PC-3 (cell line): Measurements from ENCODE around the gene COMMD8. TPM values are rescaled to one million over a fixed set of nuclear protein-coding genes. Genes with fewer than 3 reads are reported as not detected.
A peak's percentile ranks its signal among the peaks of the same experiment; 100 is the strongest.

Experiments
- ATAC-seq: fragments of 200-7000 bp; cut with Tn5 transposase; 2 replicates; pipeline ENCODE4 v1.9.1; 2020; ENCODE audit warnings: mild to moderate bottlenecking, moderate library complexity
- BruUV-seq: library from RNA; stranded (reverse); fragments of 400-500 nt; replicated peaks from 2 replicates; lab custom pipeline; 2021; lab: Mats Ljungman, UMichigan
- CTCF ChIA-PET: fragments of 300-600 bp; sonication (Branson Sonifier 250); formaldehyde crosslinking; loops from one replicate; lab custom pipeline; 2022; ENCODE audit warnings: antibody characterized with exemption; lab: Charles Lee
- POLR2A ChIA-PET: fragments of 300-600 bp; sonication (Branson Sonifier 250); formaldehyde crosslinking; loops from one replicate; lab custom pipeline; 2022; ENCODE audit warnings: antibody characterized with exemption; ENCODE audit not compliant: unreplicated experiment; lab: Charles Lee
- DNase-seq: peaks from one replicate; pipeline ENCODE4 v3.0.0-alpha.2; 2015
- H2AFZ ChIP-seq: fragments of 300-600 bp; sonication (generic); 2 replicates; pipeline ENCODE4 v1.6.0; 2016; ENCODE audit warnings: antibody characterized with exemption, low read length
- H3F3A ChIP-seq: fragments of 300-600 bp; sonication (generic); one replicate; pipeline ENCODE4 v1.6.0; 2017; ENCODE audit warnings: antibody characterized with exemption, low read length, control low read depth, mild to moderate bottlenecking; ENCODE audit not compliant: unreplicated experiment
- H3K27ac ChIP-seq: fragments of 300-600 bp; sonication (generic); 2 replicates; pipeline ENCODE4 v1.5.1; 2016; ENCODE audit warnings: mild to moderate bottlenecking, low read length
- H3K27me3 ChIP-seq: fragments of 300-600 bp; sonication (generic); 2 replicates; pipeline ENCODE4 v1.6.1; 2016; ENCODE audit warnings: low read length, mixed read lengths
- H3K36me3 ChIP-seq: fragments of 300-600 bp; sonication (generic); 2 replicates; pipeline ENCODE4 v1.6.1; 2016; ENCODE audit warnings: low read depth, mixed run types, low read length, mixed read lengths
- H3K4me1 ChIP-seq: fragments of 300-600 bp; sonication (generic); 2 replicates; pipeline ENCODE4 v1.5.1; 2016; ENCODE audit warnings: low read length; ENCODE audit not compliant: insufficient read depth
- H3K4me2 ChIP-seq: fragments of 300-600 bp; sonication (generic); 2 replicates; pipeline ENCODE4 v1.6.0; 2016; ENCODE audit warnings: low read length
- H3K4me3 ChIP-seq: fragments of 300-600 bp; sonication (generic); 2 replicates; pipeline ENCODE4 v1.5.1; 2016; ENCODE audit warnings: mild to moderate bottlenecking, low read length, mixed read lengths
- H3K79me2 ChIP-seq: fragments of 300-600 bp; sonication (generic); 2 replicates; pipeline ENCODE4 v1.6.1; 2017; ENCODE audit warnings: low read length, mixed read lengths
- H3K9ac ChIP-seq: fragments of 300-600 bp; sonication (generic); 2 replicates; pipeline ENCODE4 v1.6.0; 2016; ENCODE audit warnings: mild to moderate bottlenecking, low read length
- H3K9me2 ChIP-seq: fragments of 300-600 bp; sonication (generic); replicated peaks from 2 replicates; pipeline ENCODE4 v1.6.1; 2016; ENCODE audit warnings: mixed run types, low read length, mixed read lengths
- H3K9me3 ChIP-seq: fragments of 300-600 bp; sonication (generic); 2 replicates; pipeline ENCODE4 v1.6.1; 2016; ENCODE audit warnings: low read length, mixed read lengths
- H4K20me1 ChIP-seq: fragments of 300-600 bp; sonication (generic); 2 replicates; pipeline ENCODE4 v1.6.1; 2016; ENCODE audit warnings: low read length, mixed read lengths
- EZH2 ChIP-seq: fragments of 300-600 bp; sonication (generic); IDR thresholded peaks from one replicate; pipeline ENCODE4 v1.6.1; 2017; ENCODE audit warnings: antibody characterized with exemption, mild to moderate bottlenecking, low read length; ENCODE audit not compliant: unreplicated experiment
- EZH2phosphoT487 ChIP-seq: fragments of 300-600 bp; sonication (generic); IDR thresholded peaks from 2 replicates; pipeline ENCODE4 v1.6.1; 2018; ENCODE audit warnings: mild to moderate bottlenecking, antibody characterized with exemption, low read length, borderline replicate concordance
- intact Hi-C: fragments of 100-400 bp; cut with micrococcal nuclease; formaldehyde crosslinking; loops from 2 replicates; pipeline ENCODE4 v1.9.0; 2023
- total RNA-seq: library from RNA; depleted of rRNA; stranded (reverse); fragments of >200 nt; gene quantifications from 2 replicates; pipeline ENCODE4 v1.2.3, GENCODE V29; 2014
- TF ChIP-seq, protein P1 (sequence below): fragments of 300-600 bp; sonication (generic); conservative IDR thresholded peaks from 2 replicates; pipeline ENCODE4 v1.5.1; 2017; ENCODE audit warnings: antibody characterized with exemption, low read depth, mild to moderate bottlenecking, low read length

The COMMD8 gene
- total RNA-seq, 1 experiment from 2014 or later: 9.5 TPM

DNA sequence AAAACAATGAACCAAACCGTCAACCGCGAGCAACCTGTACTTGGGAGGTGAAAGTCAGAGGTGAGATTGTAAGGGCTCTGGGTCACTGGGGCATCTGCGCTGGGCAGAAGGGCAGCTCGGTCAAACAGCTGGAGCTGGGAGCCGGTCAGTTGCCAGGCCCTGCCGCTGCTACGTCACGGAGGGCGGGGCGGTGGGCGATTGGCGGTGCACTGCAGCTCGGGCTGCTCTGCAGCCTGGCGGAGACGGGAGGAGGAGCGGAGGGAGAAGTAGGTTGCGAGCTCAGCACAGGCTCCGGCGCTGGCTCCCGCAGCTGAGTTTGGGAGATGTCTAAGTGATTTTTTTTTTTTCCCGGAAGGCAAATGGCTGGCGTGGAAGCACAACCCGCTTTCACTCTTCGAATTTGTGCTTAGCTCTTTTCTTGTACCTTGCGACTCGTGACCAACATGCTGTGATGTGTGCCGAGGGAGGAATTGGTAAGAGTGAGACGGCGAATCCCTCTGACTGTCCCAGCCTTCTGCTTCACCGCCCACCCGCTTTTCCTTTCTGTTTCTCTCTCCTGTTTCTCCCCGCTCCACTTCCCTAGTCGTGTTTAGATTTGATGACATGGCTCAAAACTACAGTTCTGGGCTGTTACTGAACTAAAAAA lies 21.7 kb upstream of the COMMD8 start, which contains the start of gene ATP10D:
ATP10D (plus strand) TSS at position 229 of the 646 bp plus-strand sequence. CDS start 27,266 bp downstream, outside the sequence.
- intact Hi-C loops: loop anchor here (1.0 kb wide), 2 partner anchors 22 to 79 kb away; partner anchors contain the start of gene COMMD8
- H3K4me3 ChIP-seq: peak within 1 kb of the TSS; percentile 79
- peak within 1 kb of the TSS; percentile 93 for H2AFZ ChIP-seq
- H3K9me3 ChIP-seq: no peaks in the 10 kb centered on the region
- peak within 1 kb of the TSS; percentile 61 for H3K9ac ChIP-seq
- no peaks in the 10 kb centered on the region for H3K79me2 ChIP-seq
- H3K27me3 ChIP-seq: no peaks in the 10 kb centered on the region
- H4K20me1 ChIP-seq: no peaks in the 10 kb centered on the region
- peaks cover 11% of the 10 kb centered on the region for H3K4me1 ChIP-seq
- DNase-seq: peak; percentile 83
- H3K36me3 ChIP-seq: no peaks in the 10 kb centered on the region
- peak; percentile 100 for ATAC-seq
- ChIA-PET CTCF (interaction anchor here (0.6 kb wide), 1 partner anchor 22 kb away, joined by 3 read pairs; no protein-coding TSS in a partner anchor), POLR2A (interaction anchor here (0.6 kb wide), 2 partner anchors 100 to 977 kb away, joined by 10 read pairs; no protein-coding TSS in a partner anchor)
- H3K27ac ChIP-seq: peak within 1 kb of the TSS; percentile 44
- peak within 1 kb of the TSS; percentile 95 for H3K4me2 ChIP-seq
- TSS peak; percentile 84 for BruUV-seq
- H3F3A ChIP-seq: no peaks in the 10 kb centered on the region
- TF ChIP-seq, protein P1, sequence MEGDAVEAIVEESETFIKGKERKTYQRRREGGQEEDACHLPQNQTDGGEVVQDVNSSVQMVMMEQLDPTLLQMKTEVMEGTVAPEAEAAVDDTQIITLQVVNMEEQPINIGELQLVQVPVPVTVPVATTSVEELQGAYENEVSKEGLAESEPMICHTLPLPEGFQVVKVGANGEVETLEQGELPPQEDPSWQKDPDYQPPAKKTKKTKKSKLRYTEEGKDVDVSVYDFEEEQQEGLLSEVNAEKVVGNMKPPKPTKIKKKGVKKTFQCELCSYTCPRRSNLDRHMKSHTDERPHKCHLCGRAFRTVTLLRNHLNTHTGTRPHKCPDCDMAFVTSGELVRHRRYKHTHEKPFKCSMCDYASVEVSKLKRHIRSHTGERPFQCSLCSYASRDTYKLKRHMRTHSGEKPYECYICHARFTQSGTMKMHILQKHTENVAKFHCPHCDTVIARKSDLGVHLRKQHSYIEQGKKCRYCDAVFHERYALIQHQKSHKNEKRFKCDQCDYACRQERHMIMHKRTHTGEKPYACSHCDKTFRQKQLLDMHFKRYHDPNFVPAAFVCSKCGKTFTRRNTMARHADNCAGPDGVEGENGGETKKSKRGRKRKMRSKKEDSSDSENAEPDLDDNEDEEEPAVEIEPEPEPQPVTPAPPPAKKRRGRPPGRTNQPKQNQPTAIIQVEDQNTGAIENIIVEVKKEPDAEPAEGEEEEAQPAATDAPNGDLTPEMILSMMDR: no peak
- no peak for TF ChIP-seq EZH2
- TF ChIP-seq EZH2phosphoT487: no peak
- H3K9me2 ChIP-seq: no peaks in the 10 kb centered on the region

DNA sequence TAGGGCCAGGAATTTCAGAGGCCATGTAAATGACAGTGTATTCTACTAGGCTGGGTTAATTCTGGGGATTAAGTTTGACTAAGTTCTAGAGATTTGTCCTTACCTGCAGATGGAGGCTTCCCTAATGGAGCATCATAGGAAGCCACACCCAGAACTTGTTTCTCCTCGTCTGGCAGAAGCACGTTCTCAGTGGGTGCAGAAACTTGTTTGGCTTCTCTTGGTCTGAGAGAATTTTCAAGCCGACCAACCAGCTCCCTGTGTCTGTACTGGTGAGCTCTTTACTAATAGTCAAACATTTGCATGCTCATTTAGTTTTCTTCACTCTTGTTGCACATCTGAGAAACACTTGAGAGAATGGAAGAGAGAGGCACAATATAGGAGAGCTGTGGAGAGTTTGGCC lies 20.7 kb upstream of the COMMD8 start:
- Histone ChIP-seq H3K9me3 (no peaks in the 10 kb centered on the region), H3K27ac (no peak overlapping the region), H3K4me2 (no peak overlapping the region), H3K79me2 (no peaks in the 10 kb centered on the region), H3K4me1 (peaks cover 11% of the 10 kb centered on the region), H3K36me3 (no peaks in the 10 kb centered on the region), H3K4me3 (no peak overlapping the region), H2AFZ (0 out of 2 replicates have a peak overlapping the region, but pooled peaks have one; percentile 26), H3K27me3 (no peaks in the 10 kb centered on the region), H4K20me1 (no peaks in the 10 kb centered on the region), H3K9me2 (no peaks in the 10 kb centered on the region), H3K9ac (no peak overlapping the region), H3F3A (no peaks in the 10 kb centered on the region)
- DNase-seq (no peak), ATAC-seq (no peak)
- POLR2A ChIA-PET: no interaction called here
- BruUV-seq: no TSS peak
- CTCF ChIA-PET: no interaction called here
- intact Hi-C loops: no loop called here
- TF ChIP-seq EZH2: no peak
- TF ChIP-seq, protein P1: no peak
- TF ChIP-seq EZH2phosphoT487: no peak

DNA sequence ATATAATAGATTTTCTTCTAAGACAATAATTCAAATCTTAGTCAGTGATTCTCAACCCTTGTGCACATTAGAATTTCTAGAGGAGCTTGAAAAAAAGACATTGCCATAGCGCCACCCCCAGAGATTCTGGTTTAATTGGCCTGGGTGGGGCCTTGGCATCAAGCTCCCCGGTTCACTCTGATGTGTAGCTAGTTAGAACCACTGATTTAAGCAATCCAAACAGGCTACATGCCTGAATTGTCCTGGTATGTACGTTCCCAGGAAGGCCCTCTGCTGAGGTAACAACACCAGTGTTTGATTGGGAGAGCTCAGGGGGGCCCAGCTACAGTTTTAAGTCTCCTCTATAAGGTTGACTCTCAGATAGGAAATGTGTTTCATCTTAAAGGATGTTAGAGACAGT lies 20.2 kb upstream of the COMMD8 start:
- ChIA-PET CTCF (no interaction called here), POLR2A (no interaction called here)
- no peaks in the 10 kb centered on the region for H3K36me3 ChIP-seq
- H3K9ac ChIP-seq: no peak overlapping the region
- TF ChIP-seq EZH2: no peak
- TF ChIP-seq EZH2phosphoT487: no peak
- TF ChIP-seq, protein P1: no peak
- H4K20me1 ChIP-seq: no peaks in the 10 kb centered on the region
- H3K9me2 ChIP-seq: no peaks in the 10 kb centered on the region
- no peak overlapping the region for H3K4me3 ChIP-seq
- no peak for DNase-seq
- peaks cover 11% of the 10 kb centered on the region for H3K4me1 ChIP-seq
- no peaks in the 10 kb centered on the region for H3K27me3 ChIP-seq
- intact Hi-C loops: no loop called here
- no peaks in the 10 kb centered on the region for H3K9me3 ChIP-seq
- ATAC-seq: no peak
- no peak overlapping the region for H3K4me2 ChIP-seq
- no peaks in the 10 kb centered on the region for H3F3A ChIP-seq
- H3K79me2 ChIP-seq: no peaks in the 10 kb centered on the region
- no peak overlapping the region for H3K27ac ChIP-seq
- BruUV-seq: no TSS peak
- H2AFZ ChIP-seq: 0 out of 2 replicates have a peak overlapping the region, but pooled peaks have one; percentile 26
